CD14-positive monocyte (primary cell): ENCODE data around the gene OR5C1. TPM values are rescaled to one million over a fixed set of nuclear protein-coding genes. Genes with fewer than 3 reads are reported as not detected.
A peak's percentile ranks its signal among the peaks of the same experiment; 100 is the strongest.

ENCODE experiments used
- DNase-seq, 3 donors: peaks; one replicate each; pipeline ENCODE4 v3.0.0-alpha.2; 2011 to 2022
- H2AFZ ChIP-seq: 2 replicates; pipeline ENCODE4 v1.6.0; 2012; ENCODE audit warnings: mild to moderate bottlenecking, low read depth, low read length, inconsistent platforms; ENCODE audit not compliant: insufficient read depth, poor library complexity, severe bottlenecking
- H3K27ac ChIP-seq, 2 donors: 1 replicate in 1 of 2; 2 replicates in 1 of 2; pipeline ENCODE4 v1.5.1; 2012 to 2013; ENCODE audit warnings: low read length in 2 of 2, control low read depth in 1 of 2, inconsistent platforms in 1 of 2, low read depth in 1 of 2, mild to moderate bottlenecking in 1 of 2
- H3K27me3 ChIP-seq, 2 donors: one replicate each; pipeline versions ENCODE4 v1.6.0 to v1.6.1; 2011 to 2013; ENCODE audit warnings: low read length in 2 of 2; ENCODE audit not compliant: control insufficient read depth in 2 of 2, insufficient read depth in 2 of 2
- H3K36me3 ChIP-seq, 2 donors: replicated peaks in 1 of 2; 1 replicate in 1 of 2; 2 replicates in 1 of 2; pipeline versions ENCODE4 v1.5.1 to v1.6.1; 2012 to 2013; ENCODE audit warnings: low read length in 2 of 2, control low read depth in 1 of 2, inconsistent platforms in 1 of 2, mild to moderate bottlenecking in 1 of 2; ENCODE audit not compliant: insufficient read depth in 2 of 2, control insufficient read depth in 1 of 2
- H3K4me1 ChIP-seq, 2 donors: 1 replicate in 1 of 2; 2 replicates in 1 of 2; pipeline versions ENCODE4 v1.5.1 to v1.6.1; 2012 to 2013; ENCODE audit warnings: low read length in 2 of 2, control low read depth in 1 of 2, inconsistent platforms in 1 of 2, mild to moderate bottlenecking in 1 of 2, moderate library complexity in 1 of 2; ENCODE audit not compliant: insufficient read depth in 2 of 2, control insufficient read depth in 1 of 2
- H3K4me2 ChIP-seq: replicated peaks from 2 replicates; pipeline ENCODE3; 2012; ENCODE audit warnings: low read length, moderate library complexity, mild to moderate bottlenecking; ENCODE audit not compliant: poor library complexity, severe bottlenecking; ENCODE audit errors: extremely low read depth
- H3K4me3 ChIP-seq, 3 experiments: fragments of 200-600 bp in 1 of 3; sonication (generic) in 1 of 3; replicated peaks in 1 of 3; 1 replicate in 2 of 3; 2 replicates in 1 of 3; pipeline ENCODE4 v1.5.1; 2011 to 2013; ENCODE audit warnings: low read length in 3 of 3, mild to moderate bottlenecking in 3 of 3, control low read depth in 2 of 3, low read depth in 2 of 3, inconsistent platforms in 1 of 3, moderate library complexity in 1 of 3
- H3K79me2 ChIP-seq: 2 replicates; pipeline ENCODE4 v1.6.0; 2012; ENCODE audit warnings: mild to moderate bottlenecking, control low read depth, inconsistent platforms, low read length, moderate library complexity; ENCODE audit not compliant: insufficient read depth
- H3K9ac ChIP-seq: 2 replicates; pipeline ENCODE4 v1.6.0; 2017; ENCODE audit warnings: low read length, mild to moderate bottlenecking; ENCODE audit not compliant: insufficient read depth, poor library complexity, severe bottlenecking
- H3K9me3 ChIP-seq, 2 donors: replicated peaks in 1 of 2; 1 replicate in 1 of 2; 2 replicates in 1 of 2; pipeline versions ENCODE4 v1.5.1 to v1.6.1; 2012 to 2013; ENCODE audit warnings: low read length in 2 of 2, control low read depth in 1 of 2; ENCODE audit not compliant: control insufficient read depth in 1 of 2, insufficient read depth in 1 of 2
- H4K20me1 ChIP-seq: 2 replicates; pipeline ENCODE4 v1.6.0; 2012; ENCODE audit warnings: mild to moderate bottlenecking, low read length, control low read depth, moderate library complexity; ENCODE audit not compliant: insufficient read depth
- H3K27ac Mint-ChIP-seq, 7 donors: one replicate each; pipeline ENCODE4 v1.8.0; 2020; ENCODE audit warnings: mild to moderate bottlenecking in 7 of 7, mixed read lengths in 7 of 7, moderate library complexity in 6 of 7, inconsistent platforms in 2 of 7
- H3K27me3 Mint-ChIP-seq, 3 donors: one replicate each; pipeline ENCODE4 v1.8.0; 2021 to 2022; ENCODE audit warnings: low read depth in 3 of 3, mild to moderate bottlenecking in 3 of 3, mixed read lengths in 3 of 3, moderate library complexity in 3 of 3, inconsistent platforms in 1 of 3
- H3K36me3 Mint-ChIP-seq, 2 donors: one replicate each; pipeline ENCODE4 v1.8.0; 2020; ENCODE audit warnings: mixed read lengths in 2 of 2, inconsistent platforms in 1 of 2, mild to moderate bottlenecking in 1 of 2
- H3K4me1 Mint-ChIP-seq: one replicate; pipeline ENCODE4 v1.8.0; 2020; ENCODE audit warnings: mild to moderate bottlenecking, mixed read lengths
- H3K4me3 Mint-ChIP-seq, 2 donors: one replicate each; pipeline ENCODE4 v1.8.0; 2020; ENCODE audit warnings: mild to moderate bottlenecking in 2 of 2, mixed read lengths in 2 of 2, moderate library complexity in 1 of 2
- H3K9me3 Mint-ChIP-seq, 7 donors: one replicate each; pipeline ENCODE4 v1.8.0; 2020 to 2022; ENCODE audit warnings: mixed read lengths in 7 of 7, mild to moderate bottlenecking in 6 of 7, moderate library complexity in 6 of 7, inconsistent platforms in 2 of 7
- WGBS: methylation state at CpG from one replicate; pipeline ENCODE4 v1.1.5; 2013; ENCODE audit warnings: missing lambda C conversion rate; ENCODE audit not compliant: insufficient coverage; 5-methylcytosine and 5-hydroxymethylcytosine counted together
- intact Hi-C, 2 donors: fragments of 100-400 bp; cut with micrococcal nuclease; formaldehyde crosslinking; loops; one replicate each; pipeline versions ENCODE4 v1.15.0 to v1.15.1; 2023
- polyA plus RNA-seq, 3 donors: library from polyadenylated mRNA; depleted of rRNA in 1 of 3; unstranded in 2 of 3; stranded (reverse) in 1 of 3; fragments of 300-500 nt in 2 of 3; fragments of >200 nt in 1 of 3; fragmentation: Illumina TruSeq in 2 of 3; gene quantifications; 1 replicate in 2 of 3; 2 replicates in 1 of 3; pipeline ENCODE4 v1.2.3, GENCODE V29; 2012 to 2021
- TF ChIP-seq, protein P1 (sequence below): fragments of 200-600 bp; IDR thresholded peaks from one replicate; pipeline ENCODE4 v1.8.0; 2022; ENCODE audit warnings: antibody characterized with exemption, mild to moderate bottlenecking

OR5C1 gene
- polyA plus RNA-seq, 3 donors: not detected

DNA sequence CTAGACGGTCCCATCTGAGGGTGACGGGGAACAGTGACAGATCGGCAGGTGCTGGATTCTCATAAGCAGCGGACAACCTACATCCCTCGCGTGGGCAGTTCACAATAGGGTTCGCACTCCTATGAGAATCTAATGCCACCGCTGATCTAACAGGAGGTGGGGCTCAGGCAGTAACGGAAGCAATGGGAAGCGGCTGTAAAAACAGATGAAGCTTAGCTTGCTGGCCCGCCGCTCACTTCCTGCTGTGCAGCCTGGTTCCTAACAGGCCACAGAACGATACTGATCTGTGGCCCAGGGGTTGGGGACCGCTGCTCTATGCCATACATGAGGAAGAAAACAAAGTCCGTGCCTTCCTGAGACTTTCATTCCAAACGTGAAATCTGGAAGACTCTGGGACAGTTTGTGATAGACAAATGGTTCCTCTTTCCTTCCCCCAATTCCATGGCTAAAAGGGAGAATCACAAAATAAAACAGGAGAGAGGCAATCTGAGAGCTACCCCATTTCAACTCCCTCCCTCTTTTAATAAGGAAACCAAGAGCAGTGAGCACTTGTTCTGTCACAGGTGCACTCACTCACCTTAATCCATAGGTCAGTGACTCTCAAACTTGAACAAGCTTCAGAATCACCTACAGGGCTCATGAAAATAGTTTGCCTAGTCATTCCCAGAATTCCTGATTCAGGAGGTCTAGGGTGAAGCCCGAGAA, 27.6 kb downstream of the OR5C1 start:
- Histone ChIP-seq H3K4me1 (peaks cover 27 to 31% of the 10 kb centered on the region in 2 donors), H3K36me3 (peaks cover 27 to 32% of the 10 kb centered on the region in 2 donors), H3K9me3 (no peaks in the 10 kb centered on the region), H3K9ac (no peak overlapping the region), H3K4me3 (peak overlapping the region in 1 of 3 experiments; percentile 18), H2AFZ (peak overlapping the region; percentile 59), H3K27ac (peak overlapping the region; percentile 13 to 40), H3K27me3 (no peaks in the 10 kb centered on the region), H3K4me2 (peak overlapping the region; percentile 36), H4K20me1 (peaks cover 7% of the 10 kb centered on the region), H3K79me2 (peaks cover 13% of the 10 kb centered on the region)
- peaks cover 29% of the 10 kb centered on the region for H3K4me1 Mint-ChIP-seq
- H3K27me3 Mint-ChIP-seq: peaks cover 0 to 3% (median 0%) of the 10 kb centered on the region in 3 donors
- H3K9me3 Mint-ChIP-seq: no peaks in the 10 kb centered on the region
- TF ChIP-seq, protein P1, sequence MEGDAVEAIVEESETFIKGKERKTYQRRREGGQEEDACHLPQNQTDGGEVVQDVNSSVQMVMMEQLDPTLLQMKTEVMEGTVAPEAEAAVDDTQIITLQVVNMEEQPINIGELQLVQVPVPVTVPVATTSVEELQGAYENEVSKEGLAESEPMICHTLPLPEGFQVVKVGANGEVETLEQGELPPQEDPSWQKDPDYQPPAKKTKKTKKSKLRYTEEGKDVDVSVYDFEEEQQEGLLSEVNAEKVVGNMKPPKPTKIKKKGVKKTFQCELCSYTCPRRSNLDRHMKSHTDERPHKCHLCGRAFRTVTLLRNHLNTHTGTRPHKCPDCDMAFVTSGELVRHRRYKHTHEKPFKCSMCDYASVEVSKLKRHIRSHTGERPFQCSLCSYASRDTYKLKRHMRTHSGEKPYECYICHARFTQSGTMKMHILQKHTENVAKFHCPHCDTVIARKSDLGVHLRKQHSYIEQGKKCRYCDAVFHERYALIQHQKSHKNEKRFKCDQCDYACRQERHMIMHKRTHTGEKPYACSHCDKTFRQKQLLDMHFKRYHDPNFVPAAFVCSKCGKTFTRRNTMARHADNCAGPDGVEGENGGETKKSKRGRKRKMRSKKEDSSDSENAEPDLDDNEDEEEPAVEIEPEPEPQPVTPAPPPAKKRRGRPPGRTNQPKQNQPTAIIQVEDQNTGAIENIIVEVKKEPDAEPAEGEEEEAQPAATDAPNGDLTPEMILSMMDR: no peak
- intact Hi-C loops: loop anchor here in 1 of 2 donors (10.0 kb wide), 3 partner anchors 462 to 722 kb away; partner anchors contain the start of gene TTLL11
- H3K27ac Mint-ChIP-seq: peak overlapping the region in 6 of 7 donors; percentile 46 to 89 (median 75)
- H3K4me3 Mint-ChIP-seq: peak overlapping the region; percentile 65 to 77
- 10% methylated on average over 13 of the region's 17 CpGs for WGBS
- DNase-seq: peak; percentile 8 to 12 (median 11)
- peaks cover 31 to 34% of the 10 kb centered on the region in 2 donors for H3K36me3 Mint-ChIP-seq

DNA sequence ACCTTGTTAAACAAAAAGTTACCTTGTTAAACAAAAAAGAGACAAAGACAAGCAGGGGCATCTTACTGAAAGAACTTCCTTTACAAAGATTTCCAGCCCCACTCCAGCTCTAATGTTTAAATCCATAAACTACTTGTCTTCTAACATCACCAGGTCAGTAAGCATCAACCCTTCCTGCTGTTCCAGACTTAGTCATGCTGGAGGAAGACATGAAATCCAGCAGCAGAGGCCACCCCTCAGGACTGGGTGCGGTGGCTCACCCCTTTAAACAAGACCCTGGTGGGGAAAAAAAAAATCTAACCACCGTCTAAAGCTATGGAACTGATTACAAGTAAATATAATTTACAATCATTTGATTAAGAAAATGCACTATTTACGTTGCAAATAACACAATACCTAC, 30.6 kb downstream of the OR5C1 start:
- no peak overlapping the region for H3K9ac ChIP-seq
- peaks cover 0 to 3% (median 2%) of the 10 kb centered on the region in 3 donors for H3K27me3 Mint-ChIP-seq
- H3K9me3 ChIP-seq: no peaks in the 10 kb centered on the region
- intact Hi-C loops: loop anchor here in 1 of 2 donors (10.0 kb wide), 3 partner anchors 465 to 725 kb away; partner anchors contain the start of gene TTLL11
- H4K20me1 ChIP-seq: peaks cover 30% of the 10 kb centered on the region
- H3K36me3 ChIP-seq: peaks cover 49 to 61% of the 10 kb centered on the region in 2 donors
- no peak overlapping the region for H3K27ac ChIP-seq
- H3K4me1 ChIP-seq: peaks cover 35 to 38% of the 10 kb centered on the region in 2 donors
- no CpG with 5 or more reads among the region's 3 CpGs for WGBS
- H3K27me3 ChIP-seq: no peaks in the 10 kb centered on the region
- H3K4me1 Mint-ChIP-seq: peaks cover 38% of the 10 kb centered on the region
- H3K9me3 Mint-ChIP-seq: no peaks in the 10 kb centered on the region
- no peak overlapping the region for H3K4me2 ChIP-seq
- H3K36me3 Mint-ChIP-seq: peaks cover 44 to 51% of the 10 kb centered on the region in 2 donors
- TF ChIP-seq, protein P1: no peak
- H3K27ac Mint-ChIP-seq: no peak overlapping the region
- no peak overlapping the region for H3K4me3 ChIP-seq
- H3K4me3 Mint-ChIP-seq: no peak overlapping the region
- H3K79me2 ChIP-seq: peaks cover 25% of the 10 kb centered on the region
- no peak for DNase-seq
- no peak overlapping the region for H2AFZ ChIP-seq
